Endothelial cell of umbilical vein (primary cell): ENCODE measurements around the gene SOCS7. TPM values are rescaled to one million over a fixed set of nuclear protein-coding genes. Genes with fewer than 3 reads are reported as not detected.

Experiments used
- BruUV-seq: library from RNA; stranded (reverse); fragments of 400-500 nt; replicated peaks from 2 replicates; lab custom pipeline; 2021; lab: Mats Ljungman, UMichigan
- CTCF ChIA-PET: fragments of 300-600, 350-600 bp; sonication (Branson Sonifier 250); formaldehyde crosslinking; loops from one replicate; lab custom pipeline; 2021; ENCODE audit warnings: antibody characterized with exemption, inconsistent platforms; lab: Charles Lee
- POLR2A ChIA-PET: fragments of 300-600, 350-600 bp; sonication (Branson Sonifier 250); formaldehyde crosslinking; loops from one replicate; lab custom pipeline; 2021; ENCODE audit warnings: antibody characterized with exemption, inconsistent platforms; lab: Charles Lee
- DNase-seq: peaks from one replicate; pipeline ENCODE4 v3.0.0-alpha.2; 2011; ENCODE audit warnings: low read depth, low spot score
- FAIRE-seq: peaks from 2 replicates; lab custom pipeline; 2011; peaks lifted over from hg19 to GRCh38; lab: Jason Lieb, UNC
- H2AFZ ChIP-seq: 2 replicates; pipeline ENCODE4 v1.6.0; 2012; ENCODE audit warnings: low read depth, low read length, control low read depth, inconsistent platforms
- H3K27ac ChIP-seq: 2 replicates; pipeline ENCODE4 v1.5.1; 2011; ENCODE audit warnings: low read depth, mild to moderate bottlenecking, control low read depth, low read length, moderate library complexity; ENCODE audit not compliant: insufficient read depth
- H3K27me3 ChIP-seq, 2 experiments: 2 replicates each; pipeline versions ENCODE4 v1.6.0 to v1.6.1; 2011; ENCODE audit warnings: low read length in 2 of 2, mixed read lengths in 1 of 2; ENCODE audit not compliant: control insufficient read depth in 2 of 2, insufficient read depth in 2 of 2
- H3K36me3 ChIP-seq, 2 experiments: 2 replicates in 1 of 2; 3 replicates in 1 of 2; pipeline ENCODE4 v1.5.1; 2011; ENCODE audit warnings: low read length in 2 of 2, mild to moderate bottlenecking in 1 of 2, moderate library complexity in 1 of 2; ENCODE audit not compliant: control insufficient read depth in 2 of 2, insufficient read depth in 2 of 2; ENCODE audit errors: extremely low read depth in 1 of 2
- H3K4me1 ChIP-seq: 3 replicates; pipeline ENCODE4 v1.5.1; 2011; ENCODE audit warnings: mild to moderate bottlenecking, low read length; ENCODE audit not compliant: control insufficient read depth, insufficient read depth; ENCODE audit errors: extremely low read depth
- H3K4me2 ChIP-seq: 2 replicates; pipeline ENCODE4 v1.6.1; 2011; ENCODE audit warnings: low read length, control low read depth, mixed read lengths; ENCODE audit not compliant: insufficient read depth
- H3K4me3 ChIP-seq, 3 experiments: fragments of 200-600 bp in 1 of 3; sonication (generic), shearing (Covaris generic) in 1 of 3; replicated peaks in 1 of 3; 2 replicates each; pipeline ENCODE4 v1.5.1; 2011 to 2016; ENCODE audit warnings: control low read depth in 3 of 3, low read length in 3 of 3, mild to moderate bottlenecking in 2 of 3, inconsistent platforms in 1 of 3, low read depth in 1 of 3, moderate library complexity in 1 of 3; ENCODE audit not compliant: insufficient read depth in 1 of 3
- H3K79me2 ChIP-seq: 2 replicates; pipeline ENCODE4 v1.6.0; 2012; ENCODE audit warnings: low read length, inconsistent platforms; ENCODE audit not compliant: control insufficient read depth, insufficient read depth
- H3K9ac ChIP-seq: replicated peaks from 2 replicates; pipeline ENCODE3; 2011; ENCODE audit warnings: low read length, control low read depth; ENCODE audit not compliant: insufficient read depth; ENCODE audit errors: extremely low read depth
- H3K9me1 ChIP-seq: replicated peaks from 3 replicates; pipeline ENCODE4 v1.6.0; 2011; ENCODE audit warnings: mild to moderate bottlenecking, low read length; ENCODE audit not compliant: control insufficient read depth, insufficient read depth; ENCODE audit errors: extremely low read depth
- H3K9me3 ChIP-seq: replicated peaks from 2 replicates; pipeline ENCODE4 v1.5.1; 2012; ENCODE audit warnings: low read length, inconsistent platforms; ENCODE audit not compliant: control insufficient read depth, insufficient read depth
- H4K20me1 ChIP-seq: replicated peaks from 2 replicates; pipeline ENCODE3; 2011; ENCODE audit warnings: mild to moderate bottlenecking, low read length; ENCODE audit not compliant: control insufficient read depth, insufficient read depth; ENCODE audit errors: extremely low read depth
- FOS ChIP-seq: IDR thresholded peaks from 2 replicates; pipeline ENCODE4 v1.6.1; 2011; ENCODE audit warnings: mild to moderate bottlenecking, low read length, moderate library complexity, borderline replicate concordance; ENCODE audit not compliant: insufficient read depth
- GATA2 ChIP-seq: IDR thresholded peaks from 2 replicates; pipeline ENCODE4 v1.7.0; 2011; ENCODE audit warnings: low read depth, mild to moderate bottlenecking, moderate library complexity, mixed read lengths, low read length; ENCODE audit not compliant: insufficient read length, insufficient read depth
- JUN ChIP-seq: IDR thresholded peaks from 2 replicates; pipeline ENCODE4 v1.6.1; 2011; ENCODE audit warnings: borderline replicate concordance, low read depth; ENCODE audit not compliant: insufficient read length, insufficient read depth
- MAX ChIP-seq: IDR thresholded peaks from 2 replicates; pipeline ENCODE4 v1.6.1; 2011; ENCODE audit not compliant: insufficient read depth, insufficient read length
- MYC ChIP-seq: IDR thresholded peaks from one replicate; pipeline ENCODE4 v1.6.1; 2011; ENCODE audit warnings: mild to moderate bottlenecking, low read depth, low read length
- POLR2A ChIP-seq: IDR thresholded peaks from 2 replicates; pipeline ENCODE4 v1.6.1; 2012; ENCODE audit warnings: low read depth, mild to moderate bottlenecking, control low read depth, low read length
- dilution Hi-C: fragments of 300-500 bp; cut with MboI; formaldehyde crosslinking; loops from one replicate; pipeline ENCODE4 v1.15.0; 2019; ENCODE audit warnings: low sequenced_read_pairs; ENCODE audit not compliant: extremely low pct_ligation_motif_present
- intact Hi-C: fragments of 100-400 bp; cut with micrococcal nuclease; formaldehyde crosslinking; loops from one replicate; pipeline ENCODE4 v1.10.0; 2022
- polyA plus RNA-seq, 4 experiments: library from polyadenylated mRNA; depleted of rRNA in 3 of 4; stranded (reverse) in 3 of 4; unstranded in 1 of 4; fragments of >200 nt; gene quantifications; 2 replicates each; pipeline versions ENCODE4 v1.2.1 to v1.2.3, GENCODE V29; 2011 to 2012; ENCODE audit warnings: missing spikeins in 1 of 4
- total RNA-seq: library from RNA; stranded (reverse); gene quantifications from 2 replicates; pipeline ENCODE4 v1.2.3, GENCODE V29; 2021

The SOCS7 gene
- total and polyA plus RNA-seq, 2 donors (not counting 3 experiments of a cell fraction or from before 2014, with no cell fraction given): 5.9 to 10.4 TPM

GRCh38 chr17:38449364-38449763 lies 97.7 kb downstream of the SOCS7 start:
- Histone ChIP-seq H3K27ac (peak overlapping the region; percentile 94), H3K27me3 (no peaks in the 10 kb centered on the region), H3K4me2 (peak overlapping the region; percentile 9), H3K36me3 (no peaks in the 10 kb centered on the region), H3K9ac (peak overlapping the region; percentile 14), H3K9me3 (no peaks in the 10 kb centered on the region), H3K4me1 (peaks cover 58% of the 10 kb centered on the region), H3K79me2 (peaks cover 70% of the 10 kb centered on the region), H4K20me1 (no peaks in the 10 kb centered on the region), H2AFZ (no peak overlapping the region), H3K9me1 (no peaks in the 10 kb centered on the region), H3K4me3 (no peak overlapping the region)
- FAIRE-seq: no peak
- DNase-seq: peak; percentile 21
- BruUV-seq: no TSS peak
- dilution Hi-C loops (no loop called here), intact Hi-C loops (no loop called here)
- TF ChIP-seq MAX: peak; percentile 13
- no peak for TF ChIP-seq MYC
- ChIA-PET CTCF (interaction anchor here (0.7 to 1.2 kb wide), 2 partner anchors 21 to 26 kb away, joined by 3 to 4 read pairs; no protein-coding TSS in a partner anchor), POLR2A (interaction anchor here (1.4 kb wide), 1 partner anchor 16 kb away, joined by 3 read pairs; no protein-coding TSS in a partner anchor)

GRCh38 chr17:38450557-38451029 lies 98.9 kb downstream of the SOCS7 start:
- TF ChIP-seq POLR2A (no peak), MYC (no peak), JUN (no peak), GATA2 (peak; percentile 25), FOS (peak; percentile 32)
- Histone ChIP-seq H4K20me1 (no peaks in the 10 kb centered on the region), H3K4me3 (peak overlapping the region in 1 of 3 experiments; percentile 21), H3K27me3 (no peaks in the 10 kb centered on the region), H3K9me3 (no peaks in the 10 kb centered on the region), H3K4me1 (peaks cover 65% of the 10 kb centered on the region), H3K36me3 (no peaks in the 10 kb centered on the region), H3K79me2 (peaks cover 75% of the 10 kb centered on the region), H2AFZ (no peak overlapping the region), H3K9me1 (no peaks in the 10 kb centered on the region), H3K27ac (peak overlapping the region; percentile 94), H3K4me2 (peak overlapping the region; percentile 68), H3K9ac (peak overlapping the region; percentile 17)
- ChIA-PET CTCF (interaction anchor here (0.6 to 3.0 kb wide), 8 partner anchors 11 to 59 kb away, joined by 3 to 20 read pairs (median 13); partner anchors contain the start of gene ARHGAP23), POLR2A (interaction anchor here (0.7 to 1.4 kb wide), 2 partner anchors 14 to 15 kb away, joined by 3 read pairs; no protein-coding TSS in a partner anchor)
- intact Hi-C loops (loop anchor here (1.0 kb wide), 2 partner anchors 21 to 25 kb away; no protein-coding TSS in a partner anchor), dilution Hi-C loops (no loop called here)
- DNase-seq (no peak), FAIRE-seq (no peak)
- no TSS peak for BruUV-seq
